ENCODE measurements around the gene RGS9.

The RGS9 gene

GRCh38 chr17:65261152-65261551 lies 124.0 kb downstream of the RGS9 start:
- no peak for DNase-seq (ENCODE audit: low read depth)

- DNase-seq (ENCODE audit: low read depth) = no peak
These were observed 124.8 kb downstream of the RGS9 start for GRCh38 chr17:65261682-65262636.

- DNase-seq (ENCODE audit: low read depth) = no peak
These were observed 128.1 kb downstream of the RGS9 start for GRCh38 chr17:65265276-65265675.

GRCh38 chr17:65268832-65269231 lies 131.7 kb downstream of the RGS9 start:
- no peak for DNase-seq (ENCODE audit: low read depth)

GRCh38 chr17:65270499-65271253 lies 133.5 kb downstream of the RGS9 start:
- DNase-seq (ENCODE audit: low read depth) = no peak

GRCh38 chr17:65271296-65271695 lies 134.1 kb downstream of the RGS9 start:
- no peak for DNase-seq (ENCODE audit: low read depth)
